ENCODE data around the gene SLC6A12.

The SLC6A12 gene

DNA sequence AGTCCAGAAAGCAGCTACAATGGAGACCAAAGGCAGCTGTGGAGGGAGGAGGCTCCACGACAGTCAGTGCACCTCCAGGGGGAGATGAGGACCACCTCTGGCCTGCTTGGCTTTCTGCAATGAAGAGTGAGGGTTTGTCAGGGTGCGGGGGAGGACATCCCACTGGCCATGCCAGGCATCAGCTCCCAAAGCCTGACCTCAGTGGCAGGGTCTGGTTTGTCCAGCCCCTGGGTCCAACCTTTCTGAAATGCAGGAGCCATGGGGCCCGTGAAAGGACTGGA lies 35.2 kb downstream of the SLC6A12 start:
- DNase-seq (ENCODE audit: low read depth in 2 of 2) = no peak

DNA sequence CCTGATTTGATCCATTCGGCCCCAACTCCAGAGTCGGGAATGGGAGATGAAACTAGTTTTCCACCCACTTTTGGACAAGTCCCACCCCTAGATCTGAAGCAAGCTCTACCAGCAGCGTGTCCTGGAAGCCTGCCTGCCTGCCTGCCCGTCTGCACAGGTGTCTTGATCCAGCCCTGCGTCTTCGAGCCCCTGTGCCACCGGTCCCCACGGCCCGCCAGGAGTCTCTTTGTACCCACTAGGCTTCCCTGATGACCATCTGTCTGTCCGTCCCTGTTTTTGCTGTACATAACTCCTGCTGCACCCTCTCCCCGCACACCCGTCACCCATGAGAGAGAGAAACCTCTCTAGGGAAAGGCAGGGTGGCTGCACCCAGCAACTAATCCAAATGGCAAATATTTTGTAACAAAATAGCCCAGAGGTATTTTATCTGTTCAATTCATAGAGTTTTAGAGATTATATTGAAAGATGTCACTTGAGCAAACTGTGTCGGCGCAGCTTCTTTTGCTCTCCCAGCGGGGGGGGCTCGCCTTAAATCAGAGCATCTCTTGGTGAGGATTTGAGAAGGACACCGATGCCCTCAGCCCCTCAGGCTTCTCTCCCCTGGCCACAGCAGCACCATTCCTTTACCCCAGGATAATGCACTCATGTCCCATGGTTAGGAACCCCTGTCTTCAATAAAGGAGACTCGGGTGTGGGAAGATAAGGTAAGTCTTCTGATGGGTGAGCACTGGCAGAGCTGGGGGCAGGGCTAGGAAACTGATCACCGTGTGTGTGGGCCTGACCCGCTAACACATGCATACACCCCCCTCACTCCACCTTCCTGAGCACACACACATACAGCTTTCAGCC lies 35.8 kb downstream of the SLC6A12 start:
- DNase-seq (ENCODE audit: low read depth in 2 of 2) = no peak

DNA sequence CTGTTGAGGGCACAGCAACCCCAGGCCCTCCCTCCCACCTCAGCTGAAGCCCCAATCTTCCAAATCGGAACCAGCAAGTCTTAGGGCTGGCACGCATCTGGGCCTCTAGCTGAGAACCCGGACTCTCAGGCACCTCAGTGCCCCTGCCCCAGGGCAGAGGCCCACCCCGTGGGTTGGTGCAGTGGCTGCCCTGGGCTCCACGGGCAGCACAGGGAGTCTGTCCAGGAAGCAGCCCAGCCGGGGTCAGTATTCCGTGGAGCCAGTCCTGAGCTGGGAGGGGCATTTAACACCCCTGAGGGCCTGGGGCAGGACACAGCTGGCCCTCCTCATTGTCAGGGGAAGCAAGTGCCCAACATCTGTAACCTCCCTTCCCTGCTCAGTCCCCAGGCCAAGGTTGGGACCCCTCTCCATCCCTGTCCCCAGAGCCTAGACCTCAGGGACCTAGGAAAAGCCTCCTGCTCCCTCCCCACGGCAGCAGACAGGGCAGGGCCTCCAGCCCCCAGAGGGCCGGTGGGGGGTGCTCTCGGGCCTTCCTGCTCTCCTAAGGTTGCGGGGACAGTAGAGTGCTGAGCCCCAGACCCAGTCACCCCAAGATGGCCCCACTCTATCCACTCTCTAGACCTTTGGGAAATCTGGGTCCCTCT lies 36.5 kb downstream of the SLC6A12 start:
- DNase-seq (ENCODE audit: low read depth in 2 of 2) = no peak

DNA sequence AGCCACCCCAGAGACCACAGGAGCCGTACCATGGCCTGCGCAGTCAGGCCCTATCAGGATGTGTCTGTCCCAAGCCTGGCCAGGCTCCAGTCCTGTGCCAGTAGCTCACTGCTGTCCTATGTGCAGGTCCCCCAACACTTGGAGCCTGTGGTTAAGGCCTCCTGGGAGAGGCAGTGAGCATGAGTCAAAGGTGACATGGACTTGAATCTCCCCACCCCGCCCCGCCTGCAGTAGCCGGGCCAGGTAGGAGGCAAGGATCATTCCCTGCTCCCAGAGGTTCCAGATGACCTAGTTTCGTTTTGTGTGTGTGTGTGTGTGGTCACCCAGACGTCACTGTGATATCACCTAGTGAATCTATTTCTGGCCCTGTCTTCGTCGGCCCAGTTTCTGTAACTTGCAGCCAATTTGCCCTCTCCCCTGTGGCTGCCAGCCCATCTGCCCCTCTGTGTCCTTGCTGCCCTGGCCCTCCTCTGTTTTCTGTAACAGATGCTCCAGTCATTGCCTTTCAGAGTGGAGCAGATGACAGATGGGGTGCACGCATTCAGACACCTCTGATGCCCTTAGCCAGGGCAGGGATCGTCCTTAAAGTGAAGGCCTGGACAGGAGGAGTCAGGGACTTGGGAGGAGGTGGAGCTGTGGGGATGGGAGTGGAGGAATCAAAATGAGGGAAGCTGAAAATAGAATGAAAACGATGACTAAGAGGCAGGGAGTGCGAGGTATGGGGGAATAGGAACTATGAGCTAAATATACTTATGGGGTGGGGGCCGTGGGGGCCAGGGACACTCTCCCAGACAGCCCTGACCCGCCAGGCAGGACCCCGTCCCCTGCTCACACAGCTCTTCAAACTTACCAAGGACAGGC lies 37.4 kb downstream of the SLC6A12 start:
- DNase-seq (ENCODE audit: low read depth in 2 of 2) = no peak

DNA sequence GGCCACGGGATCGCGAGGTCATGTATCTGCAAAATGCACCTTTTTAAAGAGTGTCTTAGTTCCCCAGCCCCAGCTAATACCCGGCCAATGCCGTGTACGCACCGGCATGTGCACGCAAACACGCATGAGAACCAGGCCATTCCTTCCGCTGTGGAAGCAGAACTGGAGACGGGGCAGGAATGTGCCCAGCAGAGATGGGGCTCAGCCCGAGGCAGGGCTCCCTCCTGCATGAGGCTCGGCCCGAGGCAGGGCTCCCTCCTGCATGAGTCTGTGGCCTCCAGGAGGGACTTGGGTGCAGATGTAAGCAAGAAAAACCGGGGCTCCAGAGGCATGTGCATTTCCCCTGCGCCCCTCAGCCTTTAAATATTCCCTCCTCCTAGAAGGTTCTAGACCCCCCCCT lies 38.2 kb downstream of the SLC6A12 start:
- DNase-seq (ENCODE audit: low read depth in 2 of 2) = no peak

DNA sequence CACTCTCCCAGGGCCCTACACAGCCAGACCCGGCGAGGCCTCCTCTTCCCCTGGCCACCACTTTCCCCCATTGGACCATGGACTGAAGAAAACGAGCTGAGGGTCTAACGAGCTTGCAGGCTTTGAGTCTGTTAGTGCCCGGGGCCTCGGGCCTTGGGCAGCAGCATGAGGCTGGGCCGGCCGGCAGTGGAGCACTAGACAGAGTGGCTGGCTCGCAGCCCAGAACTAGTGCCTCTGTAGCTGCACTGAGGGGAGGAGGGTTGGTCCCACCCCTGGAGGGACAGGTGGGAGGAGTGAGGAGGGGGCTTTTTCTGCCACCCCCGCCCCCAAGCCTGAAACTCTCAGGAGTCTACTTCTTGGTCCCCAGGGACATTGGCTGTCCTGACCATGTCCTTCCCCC lies 38.7 kb downstream of the SLC6A12 start:
- no peak for DNase-seq (ENCODE audit: low read depth in 2 of 2)

DNA sequence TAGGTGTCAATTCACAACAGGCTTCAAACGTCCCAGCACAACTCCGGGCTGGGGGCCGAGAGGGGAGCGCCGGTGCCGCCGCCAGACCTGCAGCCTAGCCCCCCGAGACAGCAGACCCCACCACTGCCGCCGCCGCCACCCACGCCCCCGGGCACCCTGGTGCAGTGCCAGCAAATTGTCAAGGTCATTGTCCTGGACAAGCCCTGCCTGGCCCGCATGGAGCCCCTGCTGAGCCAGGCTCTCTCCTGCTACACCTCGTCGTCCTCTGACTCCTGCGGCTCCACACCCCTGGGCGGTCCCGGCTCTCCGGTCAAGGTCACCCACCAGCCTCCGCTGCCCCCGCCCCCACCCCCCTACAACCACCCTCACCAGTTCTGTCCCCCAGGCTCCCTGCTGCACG lies 39.4 kb downstream of the SLC6A12 start:
- no peak for DNase-seq (ENCODE audit: low read depth in 2 of 2)

DNA sequence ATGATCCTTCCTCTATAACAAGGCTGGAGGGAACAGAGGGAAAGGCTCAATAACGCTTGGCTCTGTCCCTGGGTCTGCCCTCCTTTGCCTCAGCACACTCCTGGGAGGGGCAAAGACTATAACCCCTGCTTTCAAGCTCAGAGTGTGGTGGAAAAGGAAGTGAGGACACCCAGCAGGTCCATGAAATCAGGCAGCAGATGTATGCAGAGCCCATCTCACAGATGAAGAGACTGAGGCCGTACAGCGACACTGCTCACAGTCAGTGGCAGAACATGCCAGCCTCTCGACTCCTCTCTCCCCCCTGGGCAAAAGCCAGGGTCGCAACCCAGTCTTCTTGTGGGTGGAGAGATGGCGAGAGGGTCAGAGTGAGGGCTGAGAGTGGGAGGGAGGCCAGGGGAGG lies 39.8 kb downstream of the SLC6A12 start:
- no peak for DNase-seq (ENCODE audit: low read depth in 2 of 2)

DNA sequence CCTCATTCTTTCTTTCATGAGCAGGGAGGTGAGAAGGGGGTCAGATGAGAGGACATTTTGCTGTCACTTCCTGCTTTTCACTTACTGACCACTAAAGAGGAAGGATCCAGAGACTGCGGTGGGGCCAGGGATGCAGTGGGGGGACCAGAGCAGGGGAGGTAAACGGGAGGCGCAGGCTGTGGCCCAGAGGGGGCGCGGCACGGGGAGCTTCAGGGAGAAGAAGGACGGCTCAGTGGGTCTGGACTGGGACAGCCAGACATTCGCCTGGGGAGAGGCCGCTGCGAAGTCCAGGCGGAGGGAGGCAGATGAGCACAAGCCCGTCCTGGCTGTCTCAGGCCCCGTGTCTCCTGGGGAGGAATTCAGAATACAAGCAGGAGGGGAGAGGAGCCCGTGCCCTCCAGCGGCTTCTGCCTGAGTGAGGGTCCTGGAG lies 41.2 kb downstream of the SLC6A12 start:
- no peak for DNase-seq (ENCODE audit: low read depth in 2 of 2)

DNA sequence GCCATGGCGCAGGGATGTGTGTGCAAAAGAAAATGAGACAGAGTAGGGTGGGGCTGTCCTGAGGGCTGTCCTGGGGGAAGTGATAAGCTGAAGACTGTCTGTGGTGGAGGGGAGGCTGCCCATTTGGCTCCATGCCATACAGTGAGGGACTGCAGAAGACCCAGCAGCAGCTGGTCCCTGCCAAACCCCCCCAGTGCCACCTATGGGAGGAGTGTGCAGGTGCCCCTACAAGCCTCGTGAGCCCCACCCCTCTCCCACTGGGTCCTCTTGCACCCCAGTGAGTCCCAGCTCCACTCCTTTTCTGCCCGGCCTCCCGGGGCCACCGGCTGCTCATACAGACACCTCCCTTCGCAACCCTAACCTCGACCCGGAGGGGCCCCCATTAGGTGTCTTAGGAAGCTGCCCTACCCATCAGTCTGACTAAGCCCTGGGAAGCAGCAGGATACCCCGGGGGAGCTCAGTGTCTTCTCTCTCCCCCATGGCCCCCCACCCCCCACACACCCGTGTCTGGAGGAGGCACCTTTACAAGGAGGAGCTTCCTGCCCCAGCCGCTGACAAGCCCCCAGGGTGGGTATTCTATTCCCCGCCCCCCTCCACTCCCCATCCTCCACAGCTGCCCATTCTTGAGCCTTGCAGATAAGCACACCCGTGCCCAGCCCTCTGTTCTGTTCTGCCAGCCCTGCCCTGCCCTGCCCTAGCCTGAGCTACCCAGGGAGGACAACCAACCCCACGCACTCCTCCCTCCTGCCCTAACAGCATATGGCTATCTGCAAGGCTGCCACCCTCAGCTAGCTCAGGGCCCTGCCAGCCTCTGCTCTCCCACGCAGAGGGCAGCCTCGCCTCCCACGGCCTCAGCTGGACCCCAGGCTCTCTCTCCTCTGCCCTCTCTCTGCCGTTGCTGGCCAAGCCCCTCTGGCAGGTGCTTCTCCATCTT lies 41.9 kb downstream of the SLC6A12 start:
- DNase-seq (ENCODE audit: low read depth in 2 of 2) = no peak

DNA sequence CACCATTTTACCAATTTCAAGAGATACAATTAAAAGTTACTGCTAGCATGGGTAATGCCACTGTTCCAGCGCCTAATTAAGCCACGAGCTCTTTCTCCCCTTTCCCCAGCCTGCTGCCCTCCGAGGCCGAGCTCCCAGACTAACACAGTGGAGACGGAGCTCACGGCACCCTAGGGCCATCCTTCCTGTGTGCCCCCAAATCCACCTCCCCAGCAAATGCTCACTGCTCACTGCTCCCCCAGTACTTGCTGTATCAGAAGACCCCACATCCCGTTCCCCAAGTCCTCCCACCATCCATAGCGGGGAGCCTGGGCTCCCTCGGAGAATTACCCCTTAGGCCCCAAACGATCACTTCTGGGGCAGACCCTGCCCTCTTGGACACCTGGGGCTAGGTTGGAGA lies 42.7 kb downstream of the SLC6A12 start:
- no peak for DNase-seq (ENCODE audit: low read depth in 2 of 2)

DNA sequence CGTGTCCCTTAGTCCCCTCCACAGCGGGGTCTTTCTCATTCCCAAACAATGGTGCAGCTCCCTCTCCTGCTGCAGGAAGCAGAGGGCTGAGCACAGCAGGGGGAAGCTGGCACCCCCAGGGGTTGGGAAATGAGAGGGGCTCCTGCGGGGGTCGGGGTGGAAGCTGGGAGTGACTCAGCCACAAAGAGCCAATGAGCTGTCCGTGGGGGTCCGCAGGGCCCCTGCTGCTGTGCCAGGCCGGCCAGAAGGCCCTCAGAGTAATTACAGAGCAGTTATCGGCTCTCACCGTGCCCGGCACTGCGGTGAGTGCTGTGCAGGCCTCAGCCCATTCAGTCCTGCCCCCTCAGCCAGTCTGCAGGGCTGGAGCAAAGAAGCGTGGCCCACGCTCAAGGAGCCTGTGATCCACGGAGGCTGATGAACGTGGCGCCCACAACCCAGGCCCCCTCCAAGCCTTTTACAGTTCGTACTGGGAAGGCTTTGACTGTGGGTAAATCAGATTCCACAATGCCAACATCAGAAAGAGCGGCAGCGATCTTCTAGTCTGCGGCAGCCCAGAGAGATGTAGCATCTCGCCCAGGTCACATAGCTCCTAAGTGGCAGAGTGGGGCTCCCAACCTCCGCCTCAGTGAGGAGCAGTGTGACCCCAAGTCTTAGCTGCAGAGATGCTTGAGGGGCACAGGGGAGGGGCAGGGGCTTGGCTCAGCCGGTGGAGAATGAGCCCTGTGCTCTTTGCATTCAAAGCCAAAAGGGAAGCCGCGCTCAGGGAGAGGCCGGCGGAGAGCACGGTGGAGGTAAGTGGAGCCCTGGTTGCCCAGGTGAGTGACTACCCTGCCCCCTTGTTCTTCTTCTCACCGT lies 43.4 kb downstream of the SLC6A12 start:
- no peak for DNase-seq (ENCODE audit: low read depth in 2 of 2)

DNA sequence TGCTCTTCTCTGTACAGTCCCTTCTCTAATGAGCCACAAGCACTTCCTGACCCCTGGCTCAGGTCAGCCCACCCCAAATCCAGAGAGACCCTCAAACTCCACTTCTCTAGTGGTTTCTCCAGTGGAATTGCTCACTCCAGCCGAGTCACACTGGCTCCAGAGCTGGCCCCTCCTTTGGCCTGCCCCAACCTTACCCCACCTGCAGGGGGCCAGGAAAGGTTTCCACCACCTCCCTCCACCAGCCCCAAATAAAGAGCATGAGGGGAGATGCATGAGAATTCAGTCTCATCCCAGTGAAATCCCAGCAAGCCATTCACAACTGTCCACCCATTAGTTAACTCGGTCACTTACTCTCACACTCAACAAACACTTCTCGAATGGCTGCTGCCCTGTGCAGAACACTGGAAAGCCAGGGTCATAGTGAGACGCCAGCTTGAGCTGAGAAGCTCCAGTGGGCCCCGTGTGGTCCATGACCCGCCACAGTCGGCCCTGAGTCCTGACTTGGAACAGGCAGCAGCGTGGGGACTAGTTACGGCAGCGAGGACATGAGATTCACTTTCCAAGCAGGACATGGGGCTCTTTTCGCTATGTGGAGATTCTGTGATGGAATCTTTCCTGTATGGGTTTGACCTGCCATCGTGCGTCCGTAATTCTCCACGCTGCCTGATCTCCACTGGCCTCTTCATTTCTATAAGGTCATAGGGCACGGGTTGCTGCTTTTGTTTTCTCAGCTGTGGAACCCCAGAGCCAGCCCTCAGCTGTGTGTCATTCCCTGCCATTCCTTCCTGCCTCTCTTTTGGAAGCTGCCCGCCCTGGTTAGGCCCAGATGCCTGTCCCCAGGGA lies 44.2 kb downstream of the SLC6A12 start:
- no peak for DNase-seq (ENCODE audit: low read depth in 2 of 2)

DNA sequence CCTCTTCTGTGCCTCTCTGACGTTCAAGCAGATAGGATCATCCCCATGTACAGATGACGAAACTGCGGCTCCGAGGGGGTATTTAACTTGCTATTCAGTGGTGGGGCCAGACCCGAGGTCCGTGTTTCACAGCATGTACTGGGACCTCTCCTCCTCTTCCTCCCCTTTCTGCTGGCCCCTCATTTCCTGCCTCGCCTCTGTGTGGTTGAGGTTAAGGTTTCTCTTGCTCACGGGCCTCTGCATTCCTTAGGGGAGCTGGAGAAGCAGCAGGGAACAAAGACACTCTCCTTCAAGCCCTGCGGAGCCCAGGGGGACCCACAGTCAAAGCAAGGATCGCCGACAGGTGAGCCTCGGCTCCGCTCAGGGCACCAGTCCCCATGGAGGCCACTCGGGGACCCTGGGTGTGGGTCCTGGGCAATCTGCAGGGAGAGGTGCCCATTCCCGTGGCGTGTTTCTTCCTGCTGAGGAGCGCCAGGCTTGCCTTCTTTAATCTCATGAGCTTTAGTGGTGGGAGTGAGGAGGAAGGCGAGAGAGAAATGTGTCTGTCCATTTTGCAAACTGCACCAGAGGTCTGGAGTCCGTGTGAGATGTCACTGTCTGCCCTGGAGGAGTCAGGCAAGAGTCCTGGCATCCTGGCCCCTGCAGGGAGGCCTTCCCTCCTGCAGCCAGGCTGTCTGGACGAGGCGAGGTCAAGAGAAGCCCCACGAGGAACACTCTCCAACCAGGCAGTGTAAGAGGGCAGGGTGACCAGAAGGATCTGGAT lies 45.0 kb downstream of the SLC6A12 start:
- no peak for DNase-seq (ENCODE audit: low read depth in 2 of 2)

DNA sequence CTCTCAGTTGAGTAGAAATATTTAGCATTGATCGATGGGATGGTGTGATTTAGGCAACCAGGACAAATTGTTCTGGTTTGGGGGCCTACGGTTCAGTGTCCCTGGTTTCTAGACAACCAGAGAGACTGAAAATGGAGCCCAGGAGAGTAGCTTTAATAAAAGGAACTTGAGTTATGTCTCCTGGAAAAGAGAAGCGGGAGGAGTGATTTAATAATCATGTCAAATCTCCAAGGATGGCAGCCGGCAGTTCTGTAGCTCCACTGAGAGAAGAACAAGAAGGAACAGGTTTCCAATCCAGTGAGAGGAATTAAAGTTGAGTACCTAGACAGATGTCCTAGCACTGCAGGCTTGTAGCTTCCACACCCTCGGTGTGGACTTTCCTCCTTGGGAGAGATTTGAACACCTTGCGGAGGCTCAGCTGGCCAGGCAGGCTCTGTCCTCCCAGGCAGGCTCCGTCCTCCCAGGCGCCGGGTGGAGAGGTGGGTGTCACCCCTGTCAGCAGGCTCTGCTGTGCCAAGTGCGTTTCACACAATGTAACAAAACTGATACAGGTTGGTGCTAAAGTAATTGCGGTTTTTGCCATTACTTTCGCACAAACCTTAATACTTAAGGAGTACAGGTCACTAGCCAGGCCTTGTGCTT lies 45.9 kb downstream of the SLC6A12 start:
- DNase-seq (ENCODE audit: low read depth in 2 of 2) = no peak

DNA sequence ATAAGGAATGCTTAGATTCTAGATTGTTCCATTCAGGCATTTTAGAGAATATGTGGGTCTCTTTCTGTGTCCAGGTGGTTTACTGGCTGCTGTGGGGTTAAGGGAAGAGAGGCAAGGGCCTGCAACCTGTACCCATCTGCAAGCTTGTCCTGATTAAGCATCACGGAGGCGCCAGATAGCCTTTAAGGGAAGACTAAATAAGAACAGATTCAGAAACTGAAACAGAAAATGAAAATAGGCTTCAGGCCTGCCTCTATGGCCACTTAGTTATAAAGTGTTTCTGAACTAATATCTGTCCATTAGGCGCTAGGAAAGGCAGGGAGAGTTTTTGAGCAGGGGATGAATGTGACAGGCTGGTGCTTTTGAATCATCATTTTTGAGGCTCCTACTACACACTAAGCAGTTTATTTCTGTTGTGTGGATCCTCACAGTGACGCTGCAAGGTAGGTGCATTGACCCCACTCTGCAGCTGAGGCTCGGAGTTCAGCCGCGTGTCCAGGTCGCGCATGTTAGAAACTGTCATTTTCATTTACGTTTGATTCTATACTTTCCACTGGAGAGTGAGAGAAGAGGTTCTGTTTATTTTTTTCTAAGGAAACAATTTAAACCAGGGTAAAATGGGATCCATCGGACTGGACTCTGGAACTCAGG lies 47.4 kb downstream of the SLC6A12 start:
- DNase-seq (ENCODE audit: low read depth in 2 of 2) = no peak

DNA sequence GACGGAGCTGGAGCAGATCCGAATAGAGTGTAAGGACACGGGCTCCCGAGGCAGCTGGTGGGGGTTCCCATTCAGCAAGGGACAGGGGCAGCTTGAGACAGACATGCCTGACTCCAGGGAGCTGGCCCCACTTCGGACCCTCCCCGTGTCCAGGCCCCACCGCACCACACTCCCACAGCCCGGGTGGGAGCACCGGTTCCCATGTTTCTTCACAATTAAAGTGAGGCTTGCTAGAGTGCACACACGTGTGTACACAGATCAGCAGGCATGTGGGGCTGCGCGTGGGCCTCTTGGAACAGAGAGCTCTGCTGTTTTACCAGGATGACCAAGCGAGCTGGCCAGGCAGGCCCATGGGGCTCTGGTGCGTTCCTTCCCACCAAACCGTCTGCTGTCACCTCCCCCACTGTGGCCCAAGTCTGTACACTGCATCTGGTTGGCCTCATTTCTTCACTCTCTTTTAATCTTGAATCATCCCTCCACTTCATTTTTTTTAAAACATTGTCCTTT lies 48.0 kb downstream of the SLC6A12 start:
- no peak for DNase-seq (ENCODE audit: low read depth in 2 of 2)

DNA sequence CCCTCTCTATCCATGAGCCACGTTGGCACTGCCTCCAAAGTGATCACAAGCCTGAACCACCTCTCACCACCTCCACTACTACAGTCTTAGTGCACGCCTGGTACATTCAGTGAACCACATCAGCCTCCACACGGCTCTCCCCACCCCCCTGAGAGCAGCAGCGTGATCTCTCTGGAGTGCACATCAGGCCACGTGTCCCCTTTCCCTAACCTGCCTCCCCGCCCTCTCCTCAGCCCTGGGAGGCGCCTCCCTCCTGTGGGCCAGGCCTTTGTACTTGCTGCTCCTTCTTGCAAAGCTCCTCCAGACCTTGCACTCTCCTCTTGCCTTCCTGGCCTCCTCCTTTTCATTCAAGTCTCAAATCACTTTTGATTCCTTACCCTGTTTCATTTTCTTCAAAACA lies 49.8 kb downstream of the SLC6A12 start:
- DNase-seq (ENCODE audit: low read depth in 2 of 2) = no peak

All from stimulated activated CD8-positive, alpha-beta memory T cell treated with anti-CD3 and anti-CD28 coated beads, Interleukin-15, amount 100 ng/mL, for 4 hours (primary cell).